Measurements from ENCODE around the gene PPARG.

GRCh38 chr3:12316729-12317351, 28.0 kb downstream of the PPARG start:
- no peak for TF ChIP-seq ZNF274 (IDR thresholded peaks at IDR 0.05; ENCODE audit: low read depth, low read length)
- no peak for TF ChIP-seq YY1 (IDR thresholded peaks at IDR 0.05; ENCODE audit: insufficient read depth, insufficient read length)
- no peak for TF ChIP-seq SUZ12 (IDR thresholded peaks at IDR 0.05; ENCODE audit: extremely low read depth, insufficient read depth, insufficient read length)
